Mucosa of rectum (tissue), 2 donors: ENCODE measurements around the gene GNAQ.

Source experiments
- H3K27ac ChIP-seq, 2 donors: one replicate each; pipeline ENCODE4 v1.7.0; 2013; ENCODE audit warnings: inconsistent platforms in 2 of 2, low read depth in 2 of 2, low read length in 2 of 2
- H3K27me3 ChIP-seq, 2 donors: one replicate each; pipeline ENCODE4 v1.7.0; 2013; ENCODE audit warnings: low read length in 2 of 2; ENCODE audit not compliant: control insufficient read depth in 2 of 2, insufficient read depth in 2 of 2
- H3K36me3 ChIP-seq, 2 donors: one replicate each; pipeline ENCODE4 v1.7.0; 2013; ENCODE audit warnings: low read length in 2 of 2; ENCODE audit not compliant: control insufficient read depth in 2 of 2, insufficient read depth in 2 of 2
- H3K4me1 ChIP-seq, 2 donors: one replicate each; pipeline ENCODE4 v1.7.0; 2013; ENCODE audit warnings: low read length in 2 of 2, mild to moderate bottlenecking in 1 of 2; ENCODE audit not compliant: control insufficient read depth in 2 of 2, insufficient read depth in 2 of 2
- H3K4me3 ChIP-seq, 2 donors: one replicate each; pipeline ENCODE4 v1.7.0; 2013; ENCODE audit warnings: low read length in 2 of 2
- H3K9ac ChIP-seq, 2 donors: one replicate each; pipeline ENCODE4 v1.7.0; 2013; ENCODE audit warnings: low read length in 2 of 2, low read depth in 1 of 2, mild to moderate bottlenecking in 1 of 2
- H3K9me3 ChIP-seq, 2 donors: one replicate each; pipeline ENCODE4 v1.7.0; 2013; ENCODE audit warnings: low read length in 2 of 2; ENCODE audit not compliant: control insufficient read depth in 2 of 2
- donor health status: healthy.
- donor health status: Normal muscosa, but diverticular disease.

Gene GNAQ

DNA sequence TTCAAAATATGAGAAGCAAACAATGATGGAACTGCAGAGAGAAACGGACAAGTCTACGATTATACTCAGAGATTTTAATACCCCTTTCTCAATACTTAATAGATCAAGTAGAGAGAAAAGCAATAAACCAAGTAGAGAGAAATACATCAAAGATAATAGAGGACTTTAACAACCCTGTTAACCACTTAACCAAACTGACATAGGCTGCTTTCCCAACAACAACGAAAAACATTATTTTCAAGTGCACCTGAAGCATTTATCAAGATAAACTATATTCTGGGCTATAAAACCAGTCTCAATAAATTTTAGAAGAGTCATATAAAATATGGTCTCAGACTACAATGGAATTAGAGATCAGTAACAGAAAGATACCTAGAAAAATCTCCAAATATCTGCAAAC lies 67.4 kb downstream of the GNAQ start:
- H3K9ac ChIP-seq = no peak overlapping the region
- no peak overlapping the region for H3K4me3 ChIP-seq
- peaks cover 0 to 8% of the 10 kb centered on the region in 2 donors for H3K4me1 ChIP-seq
- no peak overlapping the region for H3K27ac ChIP-seq
- no peaks in the 10 kb centered on the region for H3K36me3 ChIP-seq
- H3K27me3 ChIP-seq = no peaks in the 10 kb centered on the region
- H3K9me3 ChIP-seq = no peaks in the 10 kb centered on the region

- no peak overlapping the region for H3K27ac ChIP-seq
- H3K4me3 ChIP-seq = no peak overlapping the region
- no peak overlapping the region for H3K9ac ChIP-seq
- H3K4me1 ChIP-seq = peaks cover 3 to 8% of the 10 kb centered on the region in 2 donors
- H3K27me3 ChIP-seq = no peaks in the 10 kb centered on the region
- H3K9me3 ChIP-seq = no peaks in the 10 kb centered on the region
- H3K36me3 ChIP-seq = no peaks in the 10 kb centered on the region
Measured at GRCh38 chr9:77961541-77961940, 70.1 kb downstream of the GNAQ start.

DNA sequence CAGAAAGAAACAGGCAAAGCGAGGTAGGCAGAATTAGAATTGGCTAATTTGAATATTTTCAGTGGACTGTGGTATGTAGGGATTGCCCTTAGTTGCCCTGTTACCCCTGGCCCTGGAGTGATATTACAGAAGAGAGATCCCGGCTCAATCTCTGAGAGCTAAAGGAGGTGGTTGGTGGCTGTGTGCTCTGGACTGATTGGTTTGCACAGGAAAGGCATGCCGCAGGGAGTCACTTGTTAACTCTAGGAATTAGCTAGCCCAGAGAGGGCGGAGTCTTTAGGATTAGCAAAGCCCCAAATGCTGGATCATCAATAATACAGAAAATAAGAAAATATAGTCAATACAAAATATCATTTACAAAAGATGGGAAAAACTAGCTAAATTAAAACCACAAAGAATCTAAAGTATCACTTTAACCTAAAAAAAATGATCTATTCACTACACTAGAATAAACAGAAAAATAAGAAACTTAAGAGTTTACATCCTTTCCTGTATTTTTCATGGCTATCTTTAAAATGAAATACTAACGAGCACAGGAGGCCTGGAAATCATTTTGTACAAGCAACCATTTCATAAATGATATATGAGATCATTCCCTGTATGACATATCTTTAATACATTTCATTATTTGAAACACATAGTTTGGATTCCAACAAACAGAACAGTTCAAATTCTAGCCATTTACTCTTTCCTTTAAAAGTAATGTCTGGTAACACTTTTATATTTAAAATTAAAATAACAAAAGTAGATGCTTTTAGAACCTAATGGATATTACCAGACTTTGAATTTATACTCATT lies 71.1 kb downstream of the GNAQ start:
- no peak overlapping the region for H3K27ac ChIP-seq
- H3K36me3 ChIP-seq = no peaks in the 10 kb centered on the region
- peaks cover 3 to 5% of the 10 kb centered on the region in 2 donors for H3K4me1 ChIP-seq
- H3K4me3 ChIP-seq = no peak overlapping the region
- H3K9me3 ChIP-seq = no peaks in the 10 kb centered on the region
- no peaks in the 10 kb centered on the region for H3K27me3 ChIP-seq
- H3K9ac ChIP-seq = no peak overlapping the region

- peaks cover 3 to 5% of the 10 kb centered on the region in 2 donors for H3K4me1 ChIP-seq
Measured at GRCh38 chr9:77959803-77960202, 71.8 kb downstream of the GNAQ start.

GRCh38 chr9:77957652-77958051 lies 74.0 kb downstream of the GNAQ start:
- Histone ChIP-seq H3K9ac (no peak overlapping the region), H3K27me3 (no peaks in the 10 kb centered on the region), H3K4me3 (no peak overlapping the region), H3K36me3 (no peaks in the 10 kb centered on the region), H3K9me3 (no peaks in the 10 kb centered on the region), H3K27ac (no peak overlapping the region), H3K4me1 (peaks cover 14 to 26% of the 10 kb centered on the region in 2 donors)

More at GRCh38 chr9:77959803-77960202, 71.8 kb downstream of the GNAQ start:
- Histone ChIP-seq H3K9ac (no peak overlapping the region), H3K4me3 (no peak overlapping the region), H3K36me3 (no peaks in the 10 kb centered on the region), H3K27ac (no peak overlapping the region), H3K9me3 (no peaks in the 10 kb centered on the region), H3K27me3 (no peaks in the 10 kb centered on the region)

GRCh38 chr9:77956555-77956954 lies 75.1 kb downstream of the GNAQ start:
- H3K9ac ChIP-seq = no peak overlapping the region
- H3K9me3 ChIP-seq = no peaks in the 10 kb centered on the region
- no peak overlapping the region for H3K27ac ChIP-seq
- no peak overlapping the region for H3K4me3 ChIP-seq
- H3K4me1 ChIP-seq = peaks cover 14 to 26% of the 10 kb centered on the region in 2 donors
- H3K27me3 ChIP-seq = no peaks in the 10 kb centered on the region
- H3K36me3 ChIP-seq = no peaks in the 10 kb centered on the region

DNA sequence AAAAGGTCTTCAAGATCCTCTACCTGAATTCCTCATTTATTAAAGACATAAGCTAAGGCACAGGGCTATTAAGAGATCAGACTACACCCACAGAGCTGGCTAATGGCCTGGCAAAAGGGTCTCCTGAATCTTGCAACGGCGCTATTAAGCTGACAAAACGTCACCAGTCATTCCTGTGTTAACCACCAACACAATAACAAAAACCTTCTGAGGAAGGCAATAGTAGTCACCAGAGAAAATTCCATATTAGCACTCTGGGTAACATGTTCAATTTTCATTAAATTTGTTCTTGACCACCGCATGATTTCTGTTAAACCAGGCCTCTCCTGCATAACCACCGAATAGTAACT lies 77.0 kb downstream of the GNAQ start:
- H3K4me3 ChIP-seq = no peak overlapping the region
- H3K36me3 ChIP-seq = no peaks in the 10 kb centered on the region
- no peaks in the 10 kb centered on the region for H3K9me3 ChIP-seq
- H3K27ac ChIP-seq = no peak overlapping the region
- H3K9ac ChIP-seq = no peak overlapping the region
- H3K4me1 ChIP-seq = peaks cover 14 to 26% of the 10 kb centered on the region in 2 donors
- no peaks in the 10 kb centered on the region for H3K27me3 ChIP-seq

DNA sequence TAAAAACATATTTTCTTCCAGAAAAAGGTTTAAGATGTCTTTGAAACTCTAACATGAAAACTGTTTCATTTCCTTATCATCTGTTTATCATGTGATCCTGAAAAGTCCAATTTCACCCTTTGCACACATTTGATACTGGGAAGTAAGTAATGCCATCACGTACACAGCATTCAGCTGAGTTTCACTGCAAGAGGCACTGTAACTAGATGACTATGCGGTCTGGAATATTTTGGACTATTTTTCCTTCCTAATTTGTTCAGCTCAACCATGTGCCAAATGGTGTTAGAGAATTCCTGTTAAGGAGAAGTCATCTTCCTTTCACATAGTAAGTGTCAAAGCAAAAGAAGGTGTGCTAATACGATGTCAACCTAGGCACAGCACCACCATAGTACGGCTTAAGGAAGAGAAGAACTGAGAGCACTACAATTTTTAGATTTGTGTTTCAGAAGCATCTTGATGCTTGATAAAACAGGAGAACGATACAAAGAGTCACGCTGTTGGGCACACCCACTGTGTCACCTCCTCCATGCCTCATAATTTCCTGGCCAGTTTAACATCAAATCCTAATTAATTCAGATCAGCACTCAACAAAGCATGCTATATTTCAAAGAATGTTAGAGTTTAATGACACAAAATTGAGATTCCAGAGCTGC lies 77.5 kb downstream of the GNAQ start:
- no peaks in the 10 kb centered on the region for H3K36me3 ChIP-seq
- H3K9ac ChIP-seq = no peak overlapping the region
- H3K4me1 ChIP-seq = peaks cover 14 to 30% of the 10 kb centered on the region in 2 donors
- no peak overlapping the region for H3K4me3 ChIP-seq
- H3K27ac ChIP-seq = peak overlapping the region in 1 of 2 donors; percentile 31
- H3K9me3 ChIP-seq = no peaks in the 10 kb centered on the region
- H3K27me3 ChIP-seq = no peaks in the 10 kb centered on the region

- H3K4me3 ChIP-seq = no peak overlapping the region
- H3K9ac ChIP-seq = no peak overlapping the region
- H3K27ac ChIP-seq = peak overlapping the region; percentile 6 to 10
- H3K9me3 ChIP-seq = no peaks in the 10 kb centered on the region
- no peaks in the 10 kb centered on the region for H3K27me3 ChIP-seq
- no peaks in the 10 kb centered on the region for H3K36me3 ChIP-seq
- peaks cover 11 to 30% of the 10 kb centered on the region in 2 donors for H3K4me1 ChIP-seq
Measured at GRCh38 chr9:77953590-77953989, 78.0 kb downstream of the GNAQ start.

- H3K36me3 ChIP-seq = no peaks in the 10 kb centered on the region
- H3K9me3 ChIP-seq = no peaks in the 10 kb centered on the region
- no peak overlapping the region for H3K9ac ChIP-seq
- no peaks in the 10 kb centered on the region for H3K27me3 ChIP-seq
- peak overlapping the region in 1 of 2 donors; percentile 2 for H3K27ac ChIP-seq
- peaks cover 11 to 30% of the 10 kb centered on the region in 2 donors for H3K4me1 ChIP-seq
- H3K4me3 ChIP-seq = no peak overlapping the region
Measured at GRCh38 chr9:77952635-77953328, 78.8 kb downstream of the GNAQ start.
